HL-60 (cell line): ENCODE data around the gene SGMS2.

Experiments
- GABPA ChIP-seq: IDR thresholded peaks from 2 replicates; pipeline ENCODE4 v1.6.1; 2012; ENCODE audit warnings: low read depth
- SPI1 ChIP-seq: IDR thresholded peaks from 2 replicates; pipeline ENCODE4 v1.6.1; 2012; ENCODE audit warnings: low read depth, mild to moderate bottlenecking, borderline replicate concordance
- TF ChIP-seq, protein P1 (sequence below): IDR thresholded peaks from one replicate; pipeline ENCODE4 v1.5.1; 2011; ENCODE audit warnings: low read length, control low read depth, inconsistent platforms; ENCODE audit not compliant: insufficient read depth
- TF ChIP-seq, protein P2 (sequence below): IDR thresholded peaks from 2 replicates; pipeline ENCODE4 v1.6.1; 2012; ENCODE audit warnings: low read depth; ENCODE audit not compliant: insufficient replicate concordance

DNA sequence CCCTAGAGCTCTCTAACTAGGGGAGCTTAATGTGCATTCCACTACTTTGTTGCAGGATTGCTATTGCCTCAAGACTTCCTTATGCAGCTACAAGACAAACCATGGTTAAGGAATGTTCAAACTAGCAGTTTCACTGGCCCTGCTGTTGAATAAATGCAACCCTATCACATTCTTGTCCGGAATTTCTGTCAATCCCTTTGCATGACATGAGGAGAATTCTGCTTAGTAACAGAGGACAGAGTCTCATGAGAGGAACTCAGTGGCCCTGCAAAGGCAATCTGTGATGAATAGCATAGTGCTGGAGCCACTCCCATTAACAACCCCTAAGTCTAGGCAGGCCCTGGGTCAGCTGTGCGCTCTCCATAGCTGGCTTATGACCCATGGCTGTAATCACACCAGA is 30.7 kb upstream of the SGMS2 start:
- TF ChIP-seq, protein P1, sequence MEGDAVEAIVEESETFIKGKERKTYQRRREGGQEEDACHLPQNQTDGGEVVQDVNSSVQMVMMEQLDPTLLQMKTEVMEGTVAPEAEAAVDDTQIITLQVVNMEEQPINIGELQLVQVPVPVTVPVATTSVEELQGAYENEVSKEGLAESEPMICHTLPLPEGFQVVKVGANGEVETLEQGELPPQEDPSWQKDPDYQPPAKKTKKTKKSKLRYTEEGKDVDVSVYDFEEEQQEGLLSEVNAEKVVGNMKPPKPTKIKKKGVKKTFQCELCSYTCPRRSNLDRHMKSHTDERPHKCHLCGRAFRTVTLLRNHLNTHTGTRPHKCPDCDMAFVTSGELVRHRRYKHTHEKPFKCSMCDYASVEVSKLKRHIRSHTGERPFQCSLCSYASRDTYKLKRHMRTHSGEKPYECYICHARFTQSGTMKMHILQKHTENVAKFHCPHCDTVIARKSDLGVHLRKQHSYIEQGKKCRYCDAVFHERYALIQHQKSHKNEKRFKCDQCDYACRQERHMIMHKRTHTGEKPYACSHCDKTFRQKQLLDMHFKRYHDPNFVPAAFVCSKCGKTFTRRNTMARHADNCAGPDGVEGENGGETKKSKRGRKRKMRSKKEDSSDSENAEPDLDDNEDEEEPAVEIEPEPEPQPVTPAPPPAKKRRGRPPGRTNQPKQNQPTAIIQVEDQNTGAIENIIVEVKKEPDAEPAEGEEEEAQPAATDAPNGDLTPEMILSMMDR, result no peak
- TF ChIP-seq, protein P2, sequence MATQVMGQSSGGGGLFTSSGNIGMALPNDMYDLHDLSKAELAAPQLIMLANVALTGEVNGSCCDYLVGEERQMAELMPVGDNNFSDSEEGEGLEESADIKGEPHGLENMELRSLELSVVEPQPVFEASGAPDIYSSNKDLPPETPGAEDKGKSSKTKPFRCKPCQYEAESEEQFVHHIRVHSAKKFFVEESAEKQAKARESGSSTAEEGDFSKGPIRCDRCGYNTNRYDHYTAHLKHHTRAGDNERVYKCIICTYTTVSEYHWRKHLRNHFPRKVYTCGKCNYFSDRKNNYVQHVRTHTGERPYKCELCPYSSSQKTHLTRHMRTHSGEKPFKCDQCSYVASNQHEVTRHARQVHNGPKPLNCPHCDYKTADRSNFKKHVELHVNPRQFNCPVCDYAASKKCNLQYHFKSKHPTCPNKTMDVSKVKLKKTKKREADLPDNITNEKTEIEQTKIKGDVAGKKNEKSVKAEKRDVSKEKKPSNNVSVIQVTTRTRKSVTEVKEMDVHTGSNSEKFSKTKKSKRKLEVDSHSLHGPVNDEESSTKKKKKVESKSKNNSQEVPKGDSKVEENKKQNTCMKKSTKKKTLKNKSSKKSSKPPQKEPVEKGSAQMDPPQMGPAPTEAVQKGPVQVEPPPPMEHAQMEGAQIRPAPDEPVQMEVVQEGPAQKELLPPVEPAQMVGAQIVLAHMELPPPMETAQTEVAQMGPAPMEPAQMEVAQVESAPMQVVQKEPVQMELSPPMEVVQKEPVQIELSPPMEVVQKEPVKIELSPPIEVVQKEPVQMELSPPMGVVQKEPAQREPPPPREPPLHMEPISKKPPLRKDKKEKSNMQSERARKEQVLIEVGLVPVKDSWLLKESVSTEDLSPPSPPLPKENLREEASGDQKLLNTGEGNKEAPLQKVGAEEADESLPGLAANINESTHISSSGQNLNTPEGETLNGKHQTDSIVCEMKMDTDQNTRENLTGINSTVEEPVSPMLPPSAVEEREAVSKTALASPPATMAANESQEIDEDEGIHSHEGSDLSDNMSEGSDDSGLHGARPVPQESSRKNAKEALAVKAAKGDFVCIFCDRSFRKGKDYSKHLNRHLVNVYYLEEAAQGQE, result no peak
- TF ChIP-seq SPI1 (no peak), GABPA (no peak)
